Fibroblast of lung (primary cell): ENCODE results near the gene ZDHHC1. TPM values are rescaled to one million over a fixed set of nuclear protein-coding genes. Genes with fewer than 3 reads are reported as not detected.

Experiments
- DNase-seq, 2 donors: peaks; one replicate each; pipeline versions ENCODE4 v3.0.0 to v3.0.0-alpha.2; 2010; ENCODE audit warnings: low read depth in 2 of 2
- H2AFZ ChIP-seq: 2 replicates; pipeline ENCODE4 v1.5.1; 2012; ENCODE audit warnings: low read length, control low read depth, inconsistent platforms
- H3K27ac ChIP-seq: 2 replicates; pipeline ENCODE4 v1.5.1; 2011; ENCODE audit warnings: low read length, control low read depth; ENCODE audit not compliant: insufficient read depth
- H3K27me3 ChIP-seq: 2 replicates; pipeline ENCODE4 v1.5.1; 2011; ENCODE audit warnings: mild to moderate bottlenecking, low read length; ENCODE audit not compliant: control insufficient read depth, insufficient read depth
- H3K36me3 ChIP-seq: 2 replicates; pipeline ENCODE4 v1.5.1; 2011; ENCODE audit warnings: low read length; ENCODE audit not compliant: control insufficient read depth, insufficient read depth
- H3K4me1 ChIP-seq: 2 replicates; pipeline ENCODE4 v1.5.1; 2011; ENCODE audit warnings: low read length; ENCODE audit not compliant: control insufficient read depth, insufficient read depth; ENCODE audit errors: extremely low read depth
- H3K4me2 ChIP-seq: 2 replicates; pipeline ENCODE4 v1.5.1; 2011; ENCODE audit warnings: low read length, control low read depth; ENCODE audit not compliant: insufficient read depth; ENCODE audit errors: extremely low read depth
- H3K4me3 ChIP-seq, 4 experiments: fragments of 200-600 bp in 1 of 4; sonication (generic) in 1 of 4; replicated peaks in 1 of 4; 2 replicates each; pipeline ENCODE4 v1.5.1; 2011 to 2016; ENCODE audit warnings: low read length in 4 of 4, low read depth in 3 of 4, mild to moderate bottlenecking in 3 of 4, control low read depth in 2 of 4, inconsistent platforms in 1 of 4, mixed read lengths in 1 of 4; ENCODE audit not compliant: insufficient read depth in 1 of 4; ENCODE audit errors: control extremely low read depth in 1 of 4
- H3K79me2 ChIP-seq: 2 replicates; pipeline ENCODE4 v1.5.1; 2012; ENCODE audit warnings: mild to moderate bottlenecking, low read length, inconsistent platforms; ENCODE audit not compliant: control insufficient read depth, insufficient read depth
- H3K9ac ChIP-seq: 2 replicates; pipeline ENCODE4 v1.5.1; 2011; ENCODE audit warnings: mild to moderate bottlenecking, low read length, control low read depth; ENCODE audit not compliant: insufficient read depth
- H3K9me3 ChIP-seq: 2 replicates; pipeline ENCODE4 v1.5.1; 2012; ENCODE audit warnings: low read depth, low read length; ENCODE audit not compliant: control insufficient read depth, insufficient read depth
- H4K20me1 ChIP-seq: 2 replicates; pipeline ENCODE4 v1.5.1; 2011; ENCODE audit warnings: low read length; ENCODE audit not compliant: control insufficient read depth, insufficient read depth; ENCODE audit errors: extremely low read depth
- CTCF ChIP-seq, 2 donors: IDR thresholded peaks in 1 of 2; conservative IDR thresholded peaks in 1 of 2; 1 replicate in 1 of 2; 2 replicates in 1 of 2; pipeline ENCODE4 v1.5.1; 2011 to 2012; ENCODE audit warnings: low read length in 2 of 2, control low read depth in 1 of 2, inconsistent platforms in 1 of 2, low read depth in 1 of 2, mild to moderate bottlenecking in 1 of 2
- EZH2 ChIP-seq: IDR thresholded peaks from 2 replicates; pipeline ENCODE4 v1.5.1; 2012; ENCODE audit warnings: low read length, control low read depth, mild to moderate bottlenecking; ENCODE audit errors: missing control alignments
- polyA plus RNA-seq, 2 donors: library from polyadenylated mRNA; depleted of rRNA in 1 of 2; stranded (reverse) in 1 of 2; unstranded in 1 of 2; fragments of >200 nt; gene quantifications; 2 replicates each; pipeline ENCODE4 v1.2.1, GENCODE V29; 2011 to 2012; ENCODE audit warnings: missing spikeins in 1 of 2
- total RNA-seq: library from RNA; depleted of rRNA; stranded (reverse); fragments of >200 nt; gene quantifications from 2 replicates; pipeline ENCODE4 v1.2.1, GENCODE V29; 2014

ZDHHC1 gene
- total and polyA plus RNA-seq, 2 donors (not counting 1 experiment from before 2014, with no cell fraction given), result 2.7 to 6.4 TPM

- Histone ChIP-seq H3K36me3 (peaks cover 2% of the 10 kb centered on the region), H3K4me3 (no peak overlapping the region), H3K4me2 (no peak overlapping the region), H3K9ac (no peak overlapping the region), H2AFZ (no peak overlapping the region), H3K9me3 (no peaks in the 10 kb centered on the region), H3K27me3 (no peaks in the 10 kb centered on the region), H3K4me1 (peaks cover 19% of the 10 kb centered on the region), H3K27ac (no peak overlapping the region), H3K79me2 (peaks cover 21% of the 10 kb centered on the region), H4K20me1 (no peaks in the 10 kb centered on the region)
- DNase-seq, result no peak
- no peak for TF ChIP-seq CTCF (conservative IDR thresholded peaks at IDR 0.05 in 1 of 2, IDR thresholded peaks at IDR 0.05 in 1 of 2; ENCODE audit: low read depth in 1 of 2, low read length in 2 of 2)
- TF ChIP-seq EZH2, result no peak
Observed at GRCh38 chr16:67459066-67459860, 43.0 kb upstream of the ZDHHC1 start.

- H3K4me3 ChIP-seq, result no peak overlapping the region
- H3K27me3 ChIP-seq, result no peaks in the 10 kb centered on the region
- H4K20me1 ChIP-seq, result no peaks in the 10 kb centered on the region
- TF ChIP-seq CTCF (conservative IDR thresholded peaks at IDR 0.05 in 1 of 2, IDR thresholded peaks at IDR 0.05 in 1 of 2; ENCODE audit: low read depth in 1 of 2, low read length in 2 of 2) (no peak), EZH2 (no peak)
- H3K27ac ChIP-seq, result no peak overlapping the region
- H3K4me1 ChIP-seq, result peaks cover 19% of the 10 kb centered on the region
- peaks cover 18% of the 10 kb centered on the region for H3K79me2 ChIP-seq
- DNase-seq, result no peak
- no peaks in the 10 kb centered on the region for H3K9me3 ChIP-seq
- peaks cover 4% of the 10 kb centered on the region for H3K36me3 ChIP-seq
- H3K4me2 ChIP-seq, result no peak overlapping the region
- no peak overlapping the region for H3K9ac ChIP-seq
- no peak overlapping the region for H2AFZ ChIP-seq
Observed at GRCh38 chr16:67458121-67458641, 41.9 kb upstream of the ZDHHC1 start.

- Histone ChIP-seq H3K27me3 (no peaks in the 10 kb centered on the region), H3K79me2 (peaks cover 18% of the 10 kb centered on the region), H3K27ac (no peak overlapping the region), H3K9me3 (no peaks in the 10 kb centered on the region), H3K4me1 (peaks cover 19% of the 10 kb centered on the region), H2AFZ (no peak overlapping the region), H3K9ac (no peak overlapping the region), H4K20me1 (no peaks in the 10 kb centered on the region), H3K4me3 (no peak overlapping the region), H3K4me2 (no peak overlapping the region), H3K36me3 (peaks cover 7% of the 10 kb centered on the region)
- TF ChIP-seq CTCF (conservative IDR thresholded peaks at IDR 0.05 in 1 of 2, IDR thresholded peaks at IDR 0.05 in 1 of 2; ENCODE audit: low read depth in 1 of 2, low read length in 2 of 2) (no peak), EZH2 (no peak)
- DNase-seq, result no peak
Observed at GRCh38 chr16:67457611-67458010, 41.3 kb upstream of the ZDHHC1 start.
